Spleen (tissue), 11 donors: ENCODE results near the gene PRKAG1. TPM values are rescaled to one million over a fixed set of nuclear protein-coding genes. Genes with fewer than 3 reads are reported as not detected.

Experiments
- DNase-seq: peaks from one replicate; pipeline ENCODE4 v3.0.0-alpha.2; 2020
- H3K27ac ChIP-seq, 8 donors: fragments of 200-600 bp; sonication (generic) in 7 of 8; 1 replicate in 4 of 8; 2 replicates in 4 of 8; pipeline versions ENCODE4 v1.5.0 to v1.8.0; 2016 to 2021; ENCODE audit warnings: inconsistent platforms in 4 of 8, mild to moderate bottlenecking in 4 of 8, moderate library complexity in 1 of 8
- H3K27me3 ChIP-seq, 7 donors: fragments of 200-600 bp; sonication (generic) in 6 of 7; replicated peaks in 1 of 7; 1 replicate in 4 of 7; 2 replicates in 3 of 7; pipeline versions ENCODE4 v1.5.0 to v1.8.0; 2016 to 2021; ENCODE audit warnings: inconsistent platforms in 3 of 7, mild to moderate bottlenecking in 1 of 7
- H3K36me3 ChIP-seq, 6 donors: fragments of 200-600 bp; sonication (generic) in 5 of 6; 1 replicate in 4 of 6; 2 replicates in 2 of 6; pipeline versions ENCODE4 v1.5.0 to v1.8.0; 2016 to 2021; ENCODE audit warnings: inconsistent platforms in 2 of 6
- H3K4me1 ChIP-seq, 6 donors: fragments of 200-600 bp; sonication (generic) in 5 of 6; 1 replicate in 3 of 6; 2 replicates in 3 of 6; pipeline versions ENCODE4 v1.5.0 to v1.8.0; 2016 to 2021; ENCODE audit warnings: inconsistent platforms in 3 of 6
- H3K4me3 ChIP-seq, 8 donors: fragments of 200-600 bp; sonication (generic) in 7 of 8; 1 replicate in 4 of 8; 2 replicates in 4 of 8; pipeline versions ENCODE4 v1.5.0 to v1.8.0; 2016 to 2021; ENCODE audit warnings: inconsistent platforms in 4 of 8, mild to moderate bottlenecking in 4 of 8, moderate library complexity in 2 of 8
- H3K9me3 ChIP-seq, 8 donors: fragments of 200-600 bp; sonication (generic) in 7 of 8; 1 replicate in 4 of 8; 2 replicates in 4 of 8; pipeline versions ENCODE4 v1.5.0 to v1.8.0; 2016 to 2021; ENCODE audit warnings: inconsistent platforms in 4 of 8
- POLR2A ChIP-seq, 3 donors: fragments of 450-650 bp; IDR thresholded peaks; one replicate each; pipeline ENCODE4 v1.5.1; 2017; ENCODE audit warnings: antibody characterized with exemption in 3 of 3, mild to moderate bottlenecking in 1 of 3
- POLR2AphosphoS5 ChIP-seq, 3 donors: sonication (generic); formaldehyde crosslinking; IDR thresholded peaks; one replicate each; pipeline ENCODE4 v1.5.1; 2017; ENCODE audit warnings: antibody characterized with exemption in 3 of 3
- WGBS, 5 donors: extraction: QIAGEN DNeasy Blood & Tissue Kit in 3 of 5; methylation state at CpG; one replicate each; pipeline versions ENCODE4 v1.1.5 to v1.1.7; 2013 to 2018; 5-methylcytosine and 5-hydroxymethylcytosine counted together
- intact Hi-C: fragments of 100-400 bp; cut with DNase I; formaldehyde crosslinking; loops from one replicate; pipeline ENCODE4 v1.15.0; 2023; ENCODE audit warnings: low total_unique reads
- polyA plus RNA-seq, 3 donors: library from polyadenylated mRNA; stranded (reverse); fragments of 200-250 nt; gene quantifications; one replicate each; pipeline ENCODE4 v1.2.1, GENCODE V29; 2013
- total RNA-seq, 7 donors: library from RNA; depleted of rRNA in 3 of 7; stranded (reverse); fragments of >200 nt in 3 of 7; fragmentation: NEBNext Ultra II Directional in 4 of 7; extraction: Animal tissue kit (Norgen Biotek cat#: 25700) in 4 of 7; gene quantifications; one replicate each; pipeline versions ENCODE4 v1.1.0 to v1.2.1, GENCODE V29; 2016 to 2021
- TF ChIP-seq, protein P1 (sequence below), 11 experiments: fragments of 200-600 bp in 7 of 11; fragments of 450-650 bp in 4 of 11; sonication (generic) in 4 of 11; IDR thresholded peaks in 8 of 11; conservative IDR thresholded peaks in 3 of 11; 1 replicate in 7 of 11; 2 replicates in 4 of 11; pipeline versions ENCODE4 v1.4.0 to v1.8.0; 2016 to 2021; ENCODE audit warnings: antibody characterized with exemption in 11 of 11, inconsistent platforms in 4 of 11, mild to moderate bottlenecking in 1 of 11
- donor health status: healthy with polysubstance abuse.
- donor health status: DM: no; HTN: no; CAD: no; lungs with moderate emphysema.
- donor health status: DM: no; HTN: no; CAD: no.
- donor health status: Bipolar disorder and iron deficiency.
- donor health status: healthy.
- donor health status: DM: no; HTN: no; CAD: no.
- donor health status: DM: yes; HTN: yes; CAD: no.

Gene PRKAG1
- total and polyA plus RNA-seq, 10 donors: 34.1 to 47.2 (median 43.1) TPM

DNA sequence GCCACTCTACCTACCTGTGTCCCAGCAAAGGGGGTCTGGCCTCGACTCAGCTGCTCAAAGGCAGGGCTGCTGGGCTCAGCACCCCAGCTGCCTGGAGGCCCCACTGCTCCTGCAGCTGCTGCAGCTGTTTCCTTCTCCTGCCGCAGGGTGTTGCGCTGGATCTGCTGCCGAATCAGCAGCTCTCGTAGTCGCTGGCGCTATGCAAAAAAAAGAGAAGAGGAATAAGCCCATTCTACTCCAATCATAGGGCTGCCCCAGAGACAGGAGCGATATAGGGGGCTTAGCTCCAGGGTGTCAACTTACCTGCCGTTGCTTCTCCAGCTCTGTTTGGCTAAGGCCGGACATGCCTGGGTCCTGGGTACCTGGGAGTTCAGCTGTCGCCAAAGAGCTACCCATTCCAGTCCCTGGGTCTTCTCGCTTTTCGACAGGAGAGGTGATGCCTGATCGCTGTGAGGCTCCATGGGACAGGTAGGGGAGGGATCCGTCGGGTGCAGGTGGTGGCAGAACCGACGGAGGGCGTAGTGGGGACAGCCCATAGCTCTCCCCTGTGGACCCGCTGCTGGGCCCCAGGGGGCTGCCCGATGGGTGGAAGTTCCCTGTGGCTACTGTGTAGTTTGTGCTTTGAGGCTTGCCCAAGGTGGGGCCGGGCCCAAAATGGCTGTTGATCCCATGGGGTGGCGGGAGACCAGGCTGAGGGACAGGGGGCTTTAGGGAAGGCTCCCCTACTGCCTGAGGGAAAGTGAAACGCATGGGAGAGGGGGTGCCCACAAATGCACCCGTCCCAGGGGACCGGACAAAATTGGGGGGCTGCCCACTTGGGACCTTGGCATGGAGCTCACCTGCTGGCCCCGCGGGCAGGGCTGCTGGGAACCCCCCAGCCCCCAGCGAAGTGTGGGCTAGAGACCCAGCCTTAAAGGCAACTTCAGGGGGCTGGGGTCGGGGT is 21.1 kb upstream of the PRKAG1 start:
- Histone ChIP-seq H3K27me3 (no peaks in the 10 kb centered on the region), H3K4me3 (no peak overlapping the region), H3K9me3 (no peaks in the 10 kb centered on the region), H3K4me1 (peaks cover 0 to 10% (median 0%) of the 10 kb centered on the region in 6 donors), H3K36me3 (peaks cover 9 to 100% (median 92%) of the 10 kb centered on the region in 6 donors), H3K27ac (no peak overlapping the region)
- no peak for DNase-seq
- TF ChIP-seq POLR2A (IDR thresholded peaks at IDR 0.05) (no peak), POLR2AphosphoS5 (IDR thresholded peaks at IDR 0.05) (peak in 1 of 3 donors; percentile 42)
- TF ChIP-seq, protein P1, sequence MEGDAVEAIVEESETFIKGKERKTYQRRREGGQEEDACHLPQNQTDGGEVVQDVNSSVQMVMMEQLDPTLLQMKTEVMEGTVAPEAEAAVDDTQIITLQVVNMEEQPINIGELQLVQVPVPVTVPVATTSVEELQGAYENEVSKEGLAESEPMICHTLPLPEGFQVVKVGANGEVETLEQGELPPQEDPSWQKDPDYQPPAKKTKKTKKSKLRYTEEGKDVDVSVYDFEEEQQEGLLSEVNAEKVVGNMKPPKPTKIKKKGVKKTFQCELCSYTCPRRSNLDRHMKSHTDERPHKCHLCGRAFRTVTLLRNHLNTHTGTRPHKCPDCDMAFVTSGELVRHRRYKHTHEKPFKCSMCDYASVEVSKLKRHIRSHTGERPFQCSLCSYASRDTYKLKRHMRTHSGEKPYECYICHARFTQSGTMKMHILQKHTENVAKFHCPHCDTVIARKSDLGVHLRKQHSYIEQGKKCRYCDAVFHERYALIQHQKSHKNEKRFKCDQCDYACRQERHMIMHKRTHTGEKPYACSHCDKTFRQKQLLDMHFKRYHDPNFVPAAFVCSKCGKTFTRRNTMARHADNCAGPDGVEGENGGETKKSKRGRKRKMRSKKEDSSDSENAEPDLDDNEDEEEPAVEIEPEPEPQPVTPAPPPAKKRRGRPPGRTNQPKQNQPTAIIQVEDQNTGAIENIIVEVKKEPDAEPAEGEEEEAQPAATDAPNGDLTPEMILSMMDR (IDR thresholded peaks at IDR 0.05 in 8 of 11, conservative IDR thresholded peaks at IDR 0.05 in 3 of 11): no peak
- intact Hi-C loops: no loop called here
- WGBS, 5 donors: 90 to 94% (median 93%) methylated on average over 23 to 30 of the region's 30 CpGs

DNA sequence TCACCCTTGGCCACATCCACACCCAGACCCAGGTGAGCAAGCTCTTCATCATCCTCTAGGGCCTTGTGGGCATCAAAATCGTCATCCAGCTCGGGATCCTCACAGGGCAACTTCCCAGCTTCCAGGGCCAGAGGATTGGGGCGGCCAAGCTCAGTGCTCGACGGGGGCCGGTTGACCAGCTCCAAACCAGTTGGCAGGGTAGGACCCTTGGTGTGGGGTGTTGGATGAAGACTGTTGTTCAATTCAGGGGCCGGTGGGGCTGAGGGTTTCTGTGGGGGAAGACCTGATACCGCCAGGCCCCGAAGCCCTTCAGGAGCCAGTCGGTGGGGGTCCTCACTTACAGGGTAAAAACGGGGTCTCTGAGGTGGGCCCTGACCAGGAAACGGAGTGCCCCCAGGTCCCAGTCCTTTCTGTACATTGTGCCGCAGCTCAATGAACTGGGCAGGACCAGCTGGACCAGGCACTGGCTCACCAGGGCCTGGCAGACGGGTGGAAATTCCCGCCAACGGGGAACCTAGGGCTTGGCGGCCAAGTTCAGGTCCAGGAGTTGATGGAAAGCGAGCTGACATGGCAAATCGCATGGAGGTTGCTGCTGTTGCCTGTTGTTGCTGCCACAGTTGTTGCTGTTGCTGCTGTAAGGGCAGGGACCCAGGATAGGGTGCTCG is 19.8 kb upstream of the PRKAG1 start:
- Histone ChIP-seq H3K4me3 (no peak overlapping the region), H3K27me3 (no peaks in the 10 kb centered on the region), H3K36me3 (peaks cover 8 to 100% (median 92%) of the 10 kb centered on the region in 6 donors), H3K9me3 (no peaks in the 10 kb centered on the region), H3K4me1 (no peaks in the 10 kb centered on the region), H3K27ac (no peak overlapping the region)
- intact Hi-C loops: no loop called here
- WGBS, 5 donors: 93 to 99% (median 96%) methylated on average over 13 to 20 of the region's 20 CpGs
- DNase-seq: no peak
- TF ChIP-seq, protein P1 (IDR thresholded peaks at IDR 0.05 in 8 of 11, conservative IDR thresholded peaks at IDR 0.05 in 3 of 11): no peak
- TF ChIP-seq POLR2AphosphoS5 (IDR thresholded peaks at IDR 0.05): peak in 1 of 3 donors; percentile 11
- no peak for TF ChIP-seq POLR2A (IDR thresholded peaks at IDR 0.05)

DNA sequence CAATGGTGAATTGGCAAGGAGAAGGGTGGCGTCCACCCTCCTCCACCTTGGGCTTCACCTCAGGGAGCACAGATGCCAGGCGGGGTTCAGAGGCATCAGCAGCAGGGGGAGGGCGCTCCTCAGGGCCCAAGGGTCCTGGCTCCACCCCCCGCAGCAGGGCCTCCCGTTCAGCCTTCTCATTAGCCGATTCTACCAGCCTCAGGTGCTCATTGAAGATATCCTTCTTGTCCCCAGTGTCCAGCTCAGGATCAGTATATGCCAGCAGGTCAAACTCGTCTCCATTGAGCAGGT is 19.3 kb upstream of the PRKAG1 start:
- no peaks in the 10 kb centered on the region for H3K27me3 ChIP-seq
- 87 to 96% (median 94%) methylated on average over 6 to 7 of the region's 7 CpGs for WGBS, 5 donors
- no peak overlapping the region for H3K4me3 ChIP-seq
- no peak for TF ChIP-seq POLR2A (IDR thresholded peaks at IDR 0.05)
- TF ChIP-seq, protein P1 (IDR thresholded peaks at IDR 0.05 in 8 of 11, conservative IDR thresholded peaks at IDR 0.05 in 3 of 11): no peak
- TF ChIP-seq POLR2AphosphoS5 (IDR thresholded peaks at IDR 0.05): peak in 2 of 3 donors; percentile 9 to 69
- no peaks in the 10 kb centered on the region for H3K4me1 ChIP-seq
- H3K9me3 ChIP-seq: no peaks in the 10 kb centered on the region
- intact Hi-C loops: no loop called here
- no peak for DNase-seq
- H3K27ac ChIP-seq: no peak overlapping the region
- H3K36me3 ChIP-seq: peaks cover 8 to 100% (median 92%) of the 10 kb centered on the region in 6 donors
